ENCODE results near the gene ZGLP1. TPM values are rescaled to one million over a fixed set of nuclear protein-coding genes. Genes with fewer than 3 reads are reported as not detected.

ZGLP1 gene
- total RNA-seq, 1 experiment from 2014 or later, result 5.0 TPM

- no peaks in the 10 kb centered on the region for H3K27me3 ChIP-seq (ENCODE audit: insufficient read depth, low read length)
- RAD21 ChIA-PET (ENCODE audit: low non-redundant PET in 1 of 2, low total read pairs in 2 of 2, uncharacterized antibody in 2 of 2, unreplicated experiment in 2 of 2), result interaction anchor here (0.8 to 3.2 kb wide), 7 partner anchors 10 to 121 kb away, joined by 3 to 31 read pairs (median 6); partner anchors contain the start of gene RAVER1 (in 1 of the 2)
- POLR2A ChIA-PET, result interaction anchor here (0.8 to 2.0 kb wide), 4 partner anchors 11 to 119 kb away, joined by 3 to 9 read pairs (median 6); partner anchors contain the start of gene ICAM5
- intact Hi-C loops (cut with micrococcal nuclease), result loop anchor here (1.0 kb wide), 1 partner anchor 120 kb away; no protein-coding TSS in a partner anchor
- H3K9me3 ChIP-seq (ENCODE audit: control insufficient read depth in 1 of 2, insufficient read depth in 1 of 2, low read depth in 1 of 2, low read length in 2 of 2), result no peaks in the 10 kb centered on the region
- H3K79me2 ChIP-seq (ENCODE audit: insufficient read depth, low read length), result no peaks in the 10 kb centered on the region
- no peaks in the 10 kb centered on the region for H4K20me1 ChIP-seq (ENCODE audit: insufficient read depth)
- peak overlapping the region; percentile 8; the same call in 1 of the 2 replicates for H3K27ac ChIP-seq (ENCODE audit: low read depth, low read length)
- H3K9me2 ChIP-seq (ENCODE audit: insufficient read depth), result no peaks in the 10 kb centered on the region
- H2AFZ ChIP-seq (ENCODE audit: low read depth, low read length, poor library complexity, severe bottlenecking), result peak overlapping the region; percentile 85
- peak overlapping the region; percentile 79 for H3K4me2 ChIP-seq (ENCODE audit: low read length)
- TF ChIP-seq ZNF274 (IDR thresholded peaks at IDR 0.05; ENCODE audit: low read depth, low read length) (no peak), SP1 (IDR thresholded peaks at IDR 0.05; ENCODE audit: low read depth) (no peak), ZFX (IDR thresholded peaks at IDR 0.05) (no peak; the same call in 1 of the 2 replicates), ELF1 (IDR thresholded peaks at IDR 0.05; ENCODE audit: borderline replicate concordance, low read depth) (no peak), FOSL1 (IDR thresholded peaks at IDR 0.05; ENCODE audit: low read depth) (no peak), RAD21 (IDR thresholded peaks at IDR 0.05; ENCODE audit: low read depth) (peak; percentile 99), EZH2 (IDR thresholded peaks at IDR 0.05) (no peak), POLR2AphosphoS5 (IDR thresholded peaks at IDR 0.05; ENCODE audit: low read depth, low read length) (0 out of 2 replicates have a peak, but pooled peaks have one; percentile 12), POLR2A (IDR thresholded peaks at IDR 0.05; ENCODE audit: borderline replicate concordance, extremely low read depth, insufficient read depth, insufficient read length) (no peak), ZBTB33 (IDR thresholded peaks at IDR 0.05; ENCODE audit: extremely low read depth, insufficient replicate concordance, low read length) (no peak), JUND (IDR thresholded peaks at IDR 0.05) (no peak), CBX3 (IDR thresholded peaks at IDR 0.05; ENCODE audit: low read depth) (peak; percentile 37; the same call in 1 of the 2 replicates), MAX (IDR thresholded peaks at IDR 0.05) (peak; percentile 74), REST (IDR thresholded peaks at IDR 0.05; ENCODE audit: low read depth) (no peak), CTCF (IDR thresholded peaks at IDR 0.05 in 2 of 3, conservative IDR thresholded peaks at IDR 0.05 in 1 of 3; ENCODE audit: borderline replicate concordance in 1 of 3, insufficient read depth in 1 of 3, low read depth in 2 of 3, low read length in 2 of 3) (peak; percentile 91 to 95 (median 94)), YY1 (IDR thresholded peaks at IDR 0.05; ENCODE audit: extremely low read depth, insufficient replicate concordance, low read depth, low read length) (no peak)
- H3K4me1 ChIP-seq (ENCODE audit: control insufficient read depth in 1 of 2, insufficient read depth in 2 of 2, low read length in 2 of 2), result peaks cover 7 to 22% of the 10 kb centered on the region in 2 experiments; a peak in 3 of 4 replicates
- peak overlapping the region; percentile 22 to 28; a peak in 3 of 4 replicates for H3K4me3 ChIP-seq (replicated peaks in 1 of 2; ENCODE audit: low read depth in 1 of 2, low read length in 2 of 2)
- CTCF ChIA-PET, result interaction anchor here (0.6 to 7.2 kb wide), 12 partner anchors 8 to 136 kb away, joined by 3 to 131 read pairs (median 6); partner anchors contain the start of genes ICAM5, RAVER1 and TYK2
- no peaks in the 10 kb centered on the region for H3K36me3 ChIP-seq (ENCODE audit: control insufficient read depth in 1 of 2, insufficient read depth in 2 of 2, low read length in 2 of 2)
- DNase-seq (ENCODE audit: low read depth, low spot score) (peak; percentile 47), ATAC-seq (peak; percentile 84)
- peak overlapping the region; percentile 47 for H3K9ac ChIP-seq (ENCODE audit: low read length)
- BruUV-seq (replicated peaks), result no TSS peak
Measured at GRCh38 chr19:10269333-10270179, 40.1 kb downstream of the ZGLP1 start.

Measured in HCT116 (cell line).